Measurements from ENCODE around the gene CCND1.

CCND1 gene

GRCh38 chr11:69654001-69654659 lies 13.2 kb downstream of the CCND1 start:
- no peak for DNase-seq (ENCODE audit: low spot score)

- DNase-seq (ENCODE audit: low spot score): peak; percentile 87
Measured at GRCh38 chr11:69654660-69655478, 13.9 kb downstream of the CCND1 start.

- DNase-seq (ENCODE audit: low spot score): no peak
Measured at GRCh38 chr11:69655479-69656428, 14.8 kb downstream of the CCND1 start.

- no peak for DNase-seq (ENCODE audit: low spot score)
Measured at GRCh38 chr11:69656536-69657455, 15.8 kb downstream of the CCND1 start.

GRCh38 chr11:69657456-69657910 lies 16.5 kb downstream of the CCND1 start:
- DNase-seq (ENCODE audit: low spot score): no peak

- DNase-seq (ENCODE audit: low spot score): no peak
Measured at GRCh38 chr11:69657911-69658625, 17.1 kb downstream of the CCND1 start.

- DNase-seq (ENCODE audit: low spot score): no peak
Measured at GRCh38 chr11:69658626-69659450, 17.9 kb downstream of the CCND1 start.

GRCh38 chr11:69659591-69659990 lies 18.6 kb downstream of the CCND1 start:
- no peak for DNase-seq (ENCODE audit: low spot score)

GRCh38 chr11:69660001-69660500 lies 19.1 kb downstream of the CCND1 start:
- DNase-seq (ENCODE audit: low spot score): no peak

GRCh38 chr11:69661413-69661715 lies 20.4 kb downstream of the CCND1 start:
- no peak for DNase-seq (ENCODE audit: low spot score)

- DNase-seq (ENCODE audit: low spot score): peak; percentile 82
Measured at GRCh38 chr11:69662021-69662698, 21.2 kb downstream of the CCND1 start.

- no peak for DNase-seq (ENCODE audit: low spot score)
Measured at GRCh38 chr11:69662806-69663205, 21.9 kb downstream of the CCND1 start.

- no peak for DNase-seq (ENCODE audit: low spot score)
Measured at GRCh38 chr11:69663326-69663725, 22.4 kb downstream of the CCND1 start.

- no peak for DNase-seq (ENCODE audit: low spot score)
Measured at GRCh38 chr11:69664103-69664775, 23.3 kb downstream of the CCND1 start.

- DNase-seq (ENCODE audit: low spot score): no peak
Measured at GRCh38 chr11:69664901-69665300, 23.9 kb downstream of the CCND1 start.

- DNase-seq (ENCODE audit: low spot score): no peak
Measured at GRCh38 chr11:69665669-69666068, 24.7 kb downstream of the CCND1 start.

- DNase-seq (ENCODE audit: low spot score): no peak
Measured at GRCh38 chr11:69666261-69666660, 25.3 kb downstream of the CCND1 start.

GRCh38 chr11:69666752-69667536 lies 26.0 kb downstream of the CCND1 start:
- no peak for DNase-seq (ENCODE audit: low spot score)

Measured in HuH-7.5 (cell line).